SK-MEL-5 (cell line): ENCODE data around the gene PSENEN. TPM values are rescaled to one million over a fixed set of nuclear protein-coding genes. Genes with fewer than 3 reads are reported as not detected.
"Not testable (repeated sequence)": the region's sequence is repeated elsewhere in the genome, so short reads cannot be mapped to it uniquely, and the experiment has no call there.

Experiments
- DNase-seq: peaks from one replicate; pipeline ENCODE4 v3.0.0-alpha.2; 2016; ENCODE audit warnings: low read depth, low spot score
- in situ Hi-C: cut with HindIII; loops from 2 replicates; pipeline ENCODE4 v1.10.0; 2016; ENCODE audit warnings: low sequenced_read_pairs, high pct_unique_total_duplicates, low pct_unique_long_range_greater_than_20kb
- total RNA-seq: library from RNA; depleted of rRNA; stranded (reverse); fragments of >200 nt; shearing (Covaris generic); gene quantifications from 2 replicates; pipeline ENCODE4 v1.2.3, GENCODE V29; 2014

Gene PSENEN
- total RNA-seq, 1 experiment from 2014 or later = 51.5 TPM

- no peak for DNase-seq
- in situ Hi-C loops = no loop called here
Measured at GRCh38 chr19:35756377-35757230, 11.2 kb downstream of the PSENEN start, which contains the start of gene HSPB6. HSPB6 (minus strand) TSS chr19:35757029; CDS start chr19:35757008, 21 bp downstream.

GRCh38 chr19:35757231-35757748 lies 11.8 kb downstream of the PSENEN start:
- peak; percentile 12 for DNase-seq
- in situ Hi-C loops = no loop called here

DNA sequence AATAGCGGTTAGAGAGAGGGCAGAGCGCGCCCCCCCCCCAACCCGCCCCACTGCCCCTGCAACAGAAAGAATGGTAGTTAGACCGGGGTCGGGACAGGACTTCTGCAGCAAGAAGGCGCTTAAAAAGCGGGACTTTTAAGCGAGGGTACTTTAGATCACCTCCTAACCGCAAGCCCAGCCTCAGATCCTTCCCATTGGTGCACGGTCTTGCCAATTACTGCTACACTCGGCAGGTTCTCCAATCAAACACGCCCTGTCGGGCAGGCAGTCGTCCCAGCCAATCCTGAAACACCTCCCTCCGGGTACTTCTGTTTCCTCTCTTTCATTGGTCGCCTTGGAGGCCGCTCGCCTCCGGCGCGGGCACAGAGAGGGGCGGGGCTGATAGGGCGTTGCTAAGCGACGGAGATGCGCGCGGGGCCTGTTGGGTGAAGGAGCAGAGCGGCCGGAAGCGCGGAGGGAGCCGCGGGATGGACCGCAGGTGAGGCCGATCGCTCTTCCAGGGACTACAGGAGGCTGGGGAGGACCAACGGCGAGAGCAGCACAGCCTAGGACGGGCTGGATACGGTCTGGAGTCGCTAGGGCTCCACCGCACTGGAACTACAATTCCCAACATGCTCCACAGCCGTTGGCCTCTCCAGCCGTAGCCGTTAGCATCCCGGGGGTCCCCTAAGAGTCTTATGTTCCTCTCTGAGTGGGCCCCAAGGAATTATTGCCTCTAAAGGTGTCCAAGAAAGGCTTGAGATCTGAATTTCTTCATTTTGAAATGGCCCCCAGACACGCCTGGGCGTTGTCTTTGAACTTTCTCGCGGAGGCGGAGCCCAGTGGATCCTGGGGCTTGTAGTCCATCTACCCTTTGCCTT lies 12.5 kb downstream of the PSENEN start, which contains the start of gene PROSER3:
Gene PROSER3, plus strand, starts transcription at position 428 of the 860 bp plus-strand sequence. Its CDS starts 40 bp downstream, at position 468.
- DNase-seq = peak; percentile 98
- in situ Hi-C loops = no loop called here

- in situ Hi-C loops = no loop called here
- DNase-seq = no peak
Measured at GRCh38 chr19:35759697-35760096, 14.2 kb downstream of the PSENEN start.

- DNase-seq = no peak
- in situ Hi-C loops = no loop called here
Measured at GRCh38 chr19:35760711-35761349, 15.4 kb downstream of the PSENEN start.

- DNase-seq = no peak
- in situ Hi-C loops = no loop called here
Measured at GRCh38 chr19:35764432-35765315, 19.2 kb downstream of the PSENEN start.

DNA sequence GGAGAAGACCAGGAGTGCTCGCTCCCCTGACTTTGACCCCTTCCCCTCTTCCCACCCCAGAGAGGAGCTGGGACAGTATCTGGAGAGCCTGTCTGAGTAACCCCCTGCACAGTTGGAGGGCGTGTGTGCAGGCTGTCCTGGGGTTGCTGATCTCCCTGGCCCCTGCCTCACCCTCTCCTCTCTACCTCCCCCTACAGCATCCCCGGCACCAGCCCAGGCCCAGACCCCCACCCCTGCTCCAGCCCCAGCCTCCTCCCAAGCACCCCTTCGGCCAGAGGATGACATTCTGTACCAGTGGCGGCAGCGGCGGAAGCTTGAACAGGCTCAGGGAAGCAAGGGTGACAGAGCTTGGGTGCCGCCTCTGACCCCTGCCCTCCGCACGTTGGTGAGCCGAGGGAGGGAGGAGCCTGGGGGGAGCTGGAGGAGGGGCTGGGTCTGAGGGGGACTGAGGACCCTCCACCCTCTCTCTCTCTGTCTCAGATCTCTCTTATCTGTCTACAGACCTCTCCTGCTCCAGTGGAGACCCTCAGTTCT lies 21.2 kb downstream of the PSENEN start:
- DNase-seq = no peak
- in situ Hi-C loops = no loop called here

DNA sequence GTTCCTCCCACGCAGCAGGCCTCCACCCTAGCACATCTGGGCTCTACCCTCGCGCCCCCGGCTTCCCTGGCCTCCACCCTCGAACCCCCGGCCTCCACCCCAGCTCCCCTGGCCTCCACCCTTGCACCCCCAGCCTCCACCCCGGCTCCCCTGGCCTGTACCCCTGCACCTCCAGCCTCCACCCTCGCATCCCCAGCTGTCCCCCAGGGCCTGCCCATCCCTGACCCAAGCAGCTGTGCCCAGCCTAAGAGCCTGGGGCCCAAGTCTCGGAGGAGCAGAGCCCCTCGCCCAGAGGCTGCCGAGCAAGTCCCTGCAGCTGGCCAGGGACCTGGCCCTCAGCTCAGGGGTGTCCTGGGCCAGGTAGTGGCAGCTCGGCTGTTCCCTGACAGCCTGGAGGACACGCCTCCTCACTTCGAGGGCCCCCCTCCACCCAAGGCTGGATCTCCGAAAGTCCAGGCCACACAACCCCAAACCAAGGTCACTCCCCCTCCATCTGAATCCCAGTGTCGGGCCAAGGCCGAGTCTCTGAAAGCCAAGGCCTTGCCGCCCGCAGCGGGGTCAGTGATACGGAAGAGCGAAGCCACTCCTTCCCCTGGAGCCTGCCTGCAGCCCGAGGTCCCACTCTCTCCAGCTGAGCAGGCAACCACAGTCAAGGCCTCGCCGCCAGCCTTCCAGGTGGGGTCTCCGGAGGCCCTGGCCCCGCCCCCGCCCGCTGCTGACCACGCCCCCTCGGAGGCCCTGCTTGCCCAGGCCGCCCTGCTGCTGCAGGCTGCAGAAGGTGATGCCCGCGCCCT lies 22.0 kb downstream of the PSENEN start:
- in situ Hi-C loops = no loop called here
- no peak for DNase-seq

GRCh38 chr19:35768082-35768421 lies 22.6 kb downstream of the PSENEN start:
- DNase-seq = no peak
- in situ Hi-C loops = no loop called here

DNA sequence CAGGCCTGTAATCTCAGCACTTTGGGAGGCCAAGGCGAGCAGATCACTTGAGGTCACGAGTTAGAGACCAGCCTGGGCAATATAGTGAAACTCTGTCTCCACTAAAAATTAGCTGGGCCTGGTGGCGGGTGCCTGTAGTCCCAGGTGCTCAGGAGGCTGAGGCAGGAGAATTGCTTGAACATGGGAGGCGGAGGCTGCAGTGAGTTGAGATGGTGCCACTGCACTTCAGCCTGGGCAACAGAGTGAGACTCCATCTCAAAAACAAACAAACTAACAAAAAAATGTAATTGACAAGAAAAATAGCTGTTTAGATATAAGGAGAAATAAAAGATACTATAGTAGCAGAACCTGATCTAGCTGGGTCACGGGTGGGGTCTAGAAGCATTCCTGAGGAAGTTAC lies 26.9 kb downstream of the PSENEN start:
- DNase-seq, in situ Hi-C loops: not testable (repeated sequence)

DNA sequence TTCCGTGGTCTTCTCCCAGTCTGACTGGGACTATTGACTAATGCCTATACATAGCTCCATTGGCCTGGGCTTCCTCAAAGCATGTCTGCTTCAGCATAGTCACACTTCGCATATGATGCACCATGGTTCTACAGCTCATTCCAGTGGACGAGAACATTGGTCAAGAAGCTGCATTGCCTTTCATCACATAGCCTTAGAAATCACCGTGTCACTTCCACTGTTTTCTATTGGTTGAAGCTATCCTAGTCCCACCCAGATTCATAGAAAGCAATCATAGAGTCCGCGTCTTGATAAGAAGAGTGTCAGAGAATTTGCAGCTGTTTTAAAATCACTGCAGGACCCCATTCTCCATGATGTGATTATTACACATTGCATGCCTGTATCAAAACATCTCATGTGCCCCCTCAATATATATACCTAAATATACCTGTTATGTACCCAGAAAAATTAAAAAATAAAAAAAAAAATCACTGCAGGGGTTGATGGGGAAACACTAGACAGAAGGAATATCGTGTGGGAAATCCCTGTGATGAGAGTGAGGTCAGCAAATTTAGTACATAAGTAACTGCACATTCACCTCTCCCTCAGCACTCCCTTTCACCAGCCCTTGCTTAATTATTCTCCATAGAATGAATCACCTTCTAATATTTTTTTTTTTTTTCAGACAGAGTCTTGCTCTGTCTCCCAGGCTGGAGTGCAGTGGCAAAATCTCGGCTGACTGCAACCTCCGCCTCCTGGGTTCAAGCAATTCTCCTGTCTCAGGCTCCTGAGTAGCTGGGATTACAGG lies 27.8 kb downstream of the PSENEN start:
- in situ Hi-C loops = no loop called here
- DNase-seq = peak; percentile 7

GRCh38 chr19:35774274-35775045 lies 29.0 kb downstream of the PSENEN start:
- DNase-seq = no peak
- in situ Hi-C loops = no loop called here

DNA sequence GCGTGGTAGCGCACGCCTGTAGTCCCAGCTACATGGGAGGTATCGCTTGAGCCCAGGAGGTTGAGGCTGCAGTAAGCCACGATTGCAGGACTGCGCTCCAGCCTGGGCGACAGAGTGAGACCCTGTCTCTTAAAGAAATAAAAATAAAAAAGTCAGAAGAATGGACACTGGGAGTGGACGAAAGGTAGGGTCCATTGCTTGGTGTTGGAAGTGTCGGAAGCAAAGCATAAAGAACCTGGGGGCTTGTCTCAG lies 29.5 kb downstream of the PSENEN start:
- no peak for DNase-seq
- in situ Hi-C loops = no loop called here

DNA sequence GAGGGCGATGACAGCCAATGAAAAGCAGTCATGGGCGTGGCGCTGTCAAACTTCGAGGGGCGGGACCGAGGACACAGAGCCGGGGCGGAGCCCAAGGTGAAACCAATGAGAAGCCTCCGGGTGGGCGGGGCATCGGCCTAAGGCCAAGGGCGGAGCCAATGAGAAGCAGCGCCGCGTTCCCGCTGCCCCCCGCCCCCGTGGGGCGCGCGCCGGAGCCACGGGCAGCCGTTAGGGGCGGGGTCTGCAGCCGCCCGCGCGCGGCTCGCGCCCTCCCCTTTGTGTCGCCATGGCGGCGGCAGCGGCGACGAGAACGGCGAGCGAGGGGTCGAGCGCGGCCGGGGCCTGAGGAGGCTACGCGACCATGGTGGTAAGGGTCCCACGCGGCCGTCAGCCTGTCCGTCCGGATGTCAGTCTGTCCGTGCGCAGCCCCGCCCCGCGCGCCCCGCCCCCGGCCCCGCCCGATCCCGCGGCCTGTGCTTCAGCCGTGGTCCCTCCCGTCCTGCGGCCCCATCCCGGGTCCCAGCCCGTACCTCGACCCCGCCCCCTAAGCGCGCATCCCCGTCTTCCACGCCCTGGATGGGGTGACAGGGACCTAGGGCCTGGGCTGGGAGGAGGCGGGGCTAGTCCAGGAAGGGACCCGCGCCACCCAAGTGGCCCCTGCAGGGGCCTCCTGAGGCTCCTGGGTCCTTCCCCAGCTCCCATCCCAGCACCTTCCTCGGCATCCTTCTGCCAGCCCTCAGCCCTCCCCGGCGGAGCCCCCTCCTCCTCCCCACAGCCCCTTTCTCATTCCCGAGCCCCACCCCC lies 30.0 kb downstream of the PSENEN start, which contains the start of gene ARHGAP33:
Gene ARHGAP33, plus strand, starts transcription at position 267 of the 804 bp plus-strand sequence. Its CDS starts 95 bp downstream, at position 362.
- in situ Hi-C loops = no loop called here
- peak; percentile 97 for DNase-seq
